Endothelial cell of umbilical vein (primary cell): ENCODE measurements around the gene GALR3. TPM values are rescaled to one million over a fixed set of nuclear protein-coding genes. Genes with fewer than 3 reads are reported as not detected.

Experiments
- BruUV-seq: library from RNA; stranded (reverse); fragments of 400-500 nt; replicated peaks from 2 replicates; lab custom pipeline; 2021; lab: Mats Ljungman, UMichigan
- CTCF ChIA-PET: fragments of 300-600, 350-600 bp; sonication (Branson Sonifier 250); formaldehyde crosslinking; loops from one replicate; lab custom pipeline; 2021; ENCODE audit warnings: antibody characterized with exemption, inconsistent platforms; lab: Charles Lee
- POLR2A ChIA-PET: fragments of 300-600, 350-600 bp; sonication (Branson Sonifier 250); formaldehyde crosslinking; loops from one replicate; lab custom pipeline; 2021; ENCODE audit warnings: antibody characterized with exemption, inconsistent platforms; lab: Charles Lee
- DNase-seq: peaks from one replicate; pipeline ENCODE4 v3.0.0-alpha.2; 2011; ENCODE audit warnings: low read depth, low spot score
- FAIRE-seq: peaks from 2 replicates; lab custom pipeline; 2011; peaks lifted over from hg19 to GRCh38; lab: Jason Lieb, UNC
- H2AFZ ChIP-seq: 2 replicates; pipeline ENCODE4 v1.6.0; 2012; ENCODE audit warnings: low read depth, low read length, control low read depth, inconsistent platforms
- H3K27ac ChIP-seq: 2 replicates; pipeline ENCODE4 v1.5.1; 2011; ENCODE audit warnings: low read depth, mild to moderate bottlenecking, control low read depth, low read length, moderate library complexity; ENCODE audit not compliant: insufficient read depth
- H3K27me3 ChIP-seq, 2 experiments: 2 replicates each; pipeline versions ENCODE4 v1.6.0 to v1.6.1; 2011; ENCODE audit warnings: low read length in 2 of 2, mixed read lengths in 1 of 2; ENCODE audit not compliant: control insufficient read depth in 2 of 2, insufficient read depth in 2 of 2
- H3K36me3 ChIP-seq, 2 experiments: 2 replicates in 1 of 2; 3 replicates in 1 of 2; pipeline ENCODE4 v1.5.1; 2011; ENCODE audit warnings: low read length in 2 of 2, mild to moderate bottlenecking in 1 of 2, moderate library complexity in 1 of 2; ENCODE audit not compliant: control insufficient read depth in 2 of 2, insufficient read depth in 2 of 2; ENCODE audit errors: extremely low read depth in 1 of 2
- H3K4me1 ChIP-seq: 3 replicates; pipeline ENCODE4 v1.5.1; 2011; ENCODE audit warnings: mild to moderate bottlenecking, low read length; ENCODE audit not compliant: control insufficient read depth, insufficient read depth; ENCODE audit errors: extremely low read depth
- H3K4me2 ChIP-seq: 2 replicates; pipeline ENCODE4 v1.6.1; 2011; ENCODE audit warnings: low read length, control low read depth, mixed read lengths; ENCODE audit not compliant: insufficient read depth
- H3K4me3 ChIP-seq, 3 experiments: fragments of 200-600 bp in 1 of 3; sonication (generic), shearing (Covaris generic) in 1 of 3; replicated peaks in 1 of 3; 2 replicates each; pipeline ENCODE4 v1.5.1; 2011 to 2016; ENCODE audit warnings: control low read depth in 3 of 3, low read length in 3 of 3, mild to moderate bottlenecking in 2 of 3, inconsistent platforms in 1 of 3, low read depth in 1 of 3, moderate library complexity in 1 of 3; ENCODE audit not compliant: insufficient read depth in 1 of 3
- H3K79me2 ChIP-seq: 2 replicates; pipeline ENCODE4 v1.6.0; 2012; ENCODE audit warnings: low read length, inconsistent platforms; ENCODE audit not compliant: control insufficient read depth, insufficient read depth
- H3K9ac ChIP-seq: replicated peaks from 2 replicates; pipeline ENCODE3; 2011; ENCODE audit warnings: low read length, control low read depth; ENCODE audit not compliant: insufficient read depth; ENCODE audit errors: extremely low read depth
- H3K9me1 ChIP-seq: replicated peaks from 3 replicates; pipeline ENCODE4 v1.6.0; 2011; ENCODE audit warnings: mild to moderate bottlenecking, low read length; ENCODE audit not compliant: control insufficient read depth, insufficient read depth; ENCODE audit errors: extremely low read depth
- H3K9me3 ChIP-seq: replicated peaks from 2 replicates; pipeline ENCODE4 v1.5.1; 2012; ENCODE audit warnings: low read length, inconsistent platforms; ENCODE audit not compliant: control insufficient read depth, insufficient read depth
- H4K20me1 ChIP-seq: replicated peaks from 2 replicates; pipeline ENCODE3; 2011; ENCODE audit warnings: mild to moderate bottlenecking, low read length; ENCODE audit not compliant: control insufficient read depth, insufficient read depth; ENCODE audit errors: extremely low read depth
- EZH2 ChIP-seq: IDR thresholded peaks from 2 replicates; pipeline ENCODE4 v1.6.1; 2012; ENCODE audit warnings: borderline replicate concordance, low read depth, mild to moderate bottlenecking, moderate library complexity, low read length, inconsistent platforms; ENCODE audit not compliant: severe bottlenecking
- FOS ChIP-seq: IDR thresholded peaks from 2 replicates; pipeline ENCODE4 v1.6.1; 2011; ENCODE audit warnings: mild to moderate bottlenecking, low read length, moderate library complexity, borderline replicate concordance; ENCODE audit not compliant: insufficient read depth
- JUN ChIP-seq: IDR thresholded peaks from 2 replicates; pipeline ENCODE4 v1.6.1; 2011; ENCODE audit warnings: borderline replicate concordance, low read depth; ENCODE audit not compliant: insufficient read length, insufficient read depth
- MYC ChIP-seq: IDR thresholded peaks from one replicate; pipeline ENCODE4 v1.6.1; 2011; ENCODE audit warnings: mild to moderate bottlenecking, low read depth, low read length
- POLR2A ChIP-seq: IDR thresholded peaks from 2 replicates; pipeline ENCODE4 v1.6.1; 2012; ENCODE audit warnings: low read depth, mild to moderate bottlenecking, control low read depth, low read length
- POLR2AphosphoS5 ChIP-seq: IDR thresholded peaks from 2 replicates; pipeline ENCODE4 v1.6.1; 2012; ENCODE audit warnings: low read depth, mild to moderate bottlenecking, control low read depth, low read length, moderate library complexity; ENCODE audit not compliant: insufficient read depth
- dilution Hi-C: fragments of 300-500 bp; cut with MboI; formaldehyde crosslinking; loops from one replicate; pipeline ENCODE4 v1.15.0; 2019; ENCODE audit warnings: low sequenced_read_pairs; ENCODE audit not compliant: extremely low pct_ligation_motif_present
- intact Hi-C: fragments of 100-400 bp; cut with micrococcal nuclease; formaldehyde crosslinking; loops from one replicate; pipeline ENCODE4 v1.10.0; 2022
- polyA plus RNA-seq, 4 experiments: library from polyadenylated mRNA; depleted of rRNA in 3 of 4; stranded (reverse) in 3 of 4; unstranded in 1 of 4; fragments of >200 nt; gene quantifications; 2 replicates each; pipeline versions ENCODE4 v1.2.1 to v1.2.3, GENCODE V29; 2011 to 2012; ENCODE audit warnings: missing spikeins in 1 of 4
- total RNA-seq: library from RNA; stranded (reverse); gene quantifications from 2 replicates; pipeline ENCODE4 v1.2.3, GENCODE V29; 2021
- TF ChIP-seq, protein P1 (sequence below), 2 donors: IDR thresholded peaks; 1 replicate in 1 of 2; 2 replicates in 1 of 2; pipeline ENCODE4 v1.5.1; 2011; ENCODE audit warnings: low read length in 2 of 2, mild to moderate bottlenecking in 2 of 2, moderate library complexity in 2 of 2, control low read depth in 1 of 2, inconsistent platforms in 1 of 2, low read depth in 1 of 2; ENCODE audit not compliant: insufficient read depth in 1 of 2; ENCODE audit errors: extremely low read depth in 1 of 2

Gene GALR3
- total and polyA plus RNA-seq, 2 donors (not counting 3 experiments of a cell fraction or from before 2014, with no cell fraction given): not detected

DNA sequence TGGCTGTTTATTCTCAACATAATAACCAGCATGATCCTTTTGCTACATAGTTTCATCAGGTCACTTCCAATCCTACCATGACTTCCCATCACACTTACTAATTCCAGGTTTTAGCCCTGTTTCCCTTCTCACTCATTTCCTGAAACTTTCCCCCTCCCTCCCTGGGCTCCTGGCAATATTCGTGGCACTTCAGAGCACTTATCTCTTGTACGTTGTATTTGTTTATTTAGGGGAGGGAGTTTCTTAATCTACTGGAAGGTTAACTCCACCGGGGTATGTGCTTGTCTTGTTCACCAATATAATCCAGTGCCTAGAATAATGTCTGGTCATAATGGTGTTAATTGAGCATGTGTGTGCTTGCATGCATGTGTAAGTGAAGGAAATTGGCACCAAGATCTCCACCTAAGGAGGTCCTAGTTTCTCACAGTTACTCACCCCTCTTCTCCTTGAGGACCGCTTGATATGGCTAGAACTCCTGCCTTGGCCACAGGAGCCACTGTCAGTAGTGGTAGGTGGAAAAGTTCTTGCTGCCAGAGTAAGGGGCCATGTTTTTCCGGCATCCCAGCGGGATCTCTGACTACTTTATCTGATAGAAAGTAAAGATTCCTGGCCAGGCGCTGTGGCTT, 37.7 kb downstream of the GALR3 start:
- FAIRE-seq: peak; percentile 40
- H3K79me2 ChIP-seq: peaks cover 22% of the 10 kb centered on the region
- no peak overlapping the region for H3K4me3 ChIP-seq
- H3K9me1 ChIP-seq: no peaks in the 10 kb centered on the region
- peak; percentile 12 for DNase-seq
- H3K27me3 ChIP-seq: no peaks in the 10 kb centered on the region
- TF ChIP-seq FOS: no peak
- TF ChIP-seq MYC: no peak
- TF ChIP-seq, protein P1, sequence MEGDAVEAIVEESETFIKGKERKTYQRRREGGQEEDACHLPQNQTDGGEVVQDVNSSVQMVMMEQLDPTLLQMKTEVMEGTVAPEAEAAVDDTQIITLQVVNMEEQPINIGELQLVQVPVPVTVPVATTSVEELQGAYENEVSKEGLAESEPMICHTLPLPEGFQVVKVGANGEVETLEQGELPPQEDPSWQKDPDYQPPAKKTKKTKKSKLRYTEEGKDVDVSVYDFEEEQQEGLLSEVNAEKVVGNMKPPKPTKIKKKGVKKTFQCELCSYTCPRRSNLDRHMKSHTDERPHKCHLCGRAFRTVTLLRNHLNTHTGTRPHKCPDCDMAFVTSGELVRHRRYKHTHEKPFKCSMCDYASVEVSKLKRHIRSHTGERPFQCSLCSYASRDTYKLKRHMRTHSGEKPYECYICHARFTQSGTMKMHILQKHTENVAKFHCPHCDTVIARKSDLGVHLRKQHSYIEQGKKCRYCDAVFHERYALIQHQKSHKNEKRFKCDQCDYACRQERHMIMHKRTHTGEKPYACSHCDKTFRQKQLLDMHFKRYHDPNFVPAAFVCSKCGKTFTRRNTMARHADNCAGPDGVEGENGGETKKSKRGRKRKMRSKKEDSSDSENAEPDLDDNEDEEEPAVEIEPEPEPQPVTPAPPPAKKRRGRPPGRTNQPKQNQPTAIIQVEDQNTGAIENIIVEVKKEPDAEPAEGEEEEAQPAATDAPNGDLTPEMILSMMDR (IDR thresholded peaks at IDR 0.05; ENCODE audit: extremely low read depth in 1 of 2, insufficient read depth in 1 of 2, low read depth in 1 of 2, low read length in 2 of 2): no peak
- TF ChIP-seq POLR2AphosphoS5: no peak
- TF ChIP-seq EZH2: no peak
- TF ChIP-seq JUN: no peak
- TF ChIP-seq POLR2A: no peak
- H3K27ac ChIP-seq: no peak overlapping the region
- H4K20me1 ChIP-seq: peaks cover 2% of the 10 kb centered on the region
- no peak overlapping the region for H3K4me2 ChIP-seq
- H3K4me1 ChIP-seq: peaks cover 18% of the 10 kb centered on the region
- H2AFZ ChIP-seq: no peak overlapping the region
- no peak overlapping the region for H3K9ac ChIP-seq
- dilution Hi-C loops: no loop called here
- no TSS peak for BruUV-seq
- intact Hi-C loops: no loop called here
- H3K9me3 ChIP-seq: no peaks in the 10 kb centered on the region
- ChIA-PET CTCF (interaction anchor here (1.2 to 5.1 kb wide), 3 partner anchors 12 to 43 kb away, joined by 3 to 223 read pairs (median 9); no protein-coding TSS in a partner anchor), POLR2A (no interaction called here)
- H3K36me3 ChIP-seq: peaks cover 29 to 39% of the 10 kb centered on the region in 2 experiments
